GM18873 (cell line): ENCODE measurements around the gene UBQLN1.
A peak's percentile ranks its signal among the peaks of the same experiment; 100 is the strongest.

Experiments used
- ATAC-seq: cut with Tn5 transposase; IDR thresholded peaks from one replicate; pipeline ENCODE4 v1.9.1; 2021; ENCODE audit warnings: mild to moderate bottlenecking, moderate library complexity, moderate number of reproducible peaks; ENCODE audit not compliant: unreplicated experiment, low FRiP score

The UBQLN1 gene

GRCh38 chr9:83698976-83699585 lies 8.7 kb downstream of the UBQLN1 start:
- ATAC-seq = peak; percentile 51

GRCh38 chr9:83691492-83691891 lies 16.3 kb downstream of the UBQLN1 start:
- ATAC-seq = no peak

- ATAC-seq = no peak
Measured at GRCh38 chr9:83688921-83689320, 18.8 kb downstream of the UBQLN1 start.

GRCh38 chr9:83681490-83681889 lies 26.3 kb downstream of the UBQLN1 start:
- ATAC-seq = no peak

GRCh38 chr9:83680233-83680632 lies 27.5 kb downstream of the UBQLN1 start:
- ATAC-seq = no peak

GRCh38 chr9:83677596-83677995 lies 30.2 kb downstream of the UBQLN1 start:
- ATAC-seq = no peak

- no peak for ATAC-seq
Measured at GRCh38 chr9:83675466-83675865, 32.3 kb downstream of the UBQLN1 start.

- ATAC-seq = no peak
Measured at GRCh38 chr9:83671451-83671850, 36.3 kb downstream of the UBQLN1 start.

- ATAC-seq = no peak
Measured at GRCh38 chr9:83670381-83670780, 37.4 kb downstream of the UBQLN1 start.

GRCh38 chr9:83669067-83669466 lies 38.7 kb downstream of the UBQLN1 start:
- ATAC-seq = no peak

GRCh38 chr9:83665580-83666200 lies 42.1 kb downstream of the UBQLN1 start:
- ATAC-seq = peak; percentile 88

GRCh38 chr9:83662933-83663332 lies 44.8 kb downstream of the UBQLN1 start:
- no peak for ATAC-seq

- ATAC-seq = peak; percentile 69
Measured at GRCh38 chr9:83656952-83657351, 50.8 kb downstream of the UBQLN1 start.

- no peak for ATAC-seq
Measured at GRCh38 chr9:83656032-83656680, 51.6 kb downstream of the UBQLN1 start.

- no peak for ATAC-seq
Measured at GRCh38 chr9:83655433-83655832, 52.3 kb downstream of the UBQLN1 start.

GRCh38 chr9:83652433-83652832 lies 55.3 kb downstream of the UBQLN1 start:
- no peak for ATAC-seq

- ATAC-seq = no peak
Measured at GRCh38 chr9:83651558-83651957, 56.2 kb downstream of the UBQLN1 start.

GRCh38 chr9:83649515-83649914 lies 58.2 kb downstream of the UBQLN1 start:
- no peak for ATAC-seq

- no peak for ATAC-seq
Measured at GRCh38 chr9:83649080-83649479, 58.7 kb downstream of the UBQLN1 start.

GRCh38 chr9:83646500-83647239 lies 61.1 kb downstream of the UBQLN1 start:
- no peak for ATAC-seq

GRCh38 chr9:83642793-83643192 lies 65.0 kb downstream of the UBQLN1 start:
- no peak for ATAC-seq
